K562 (cell line): ENCODE data around the gene GATAD2B. TPM values are rescaled to one million over a fixed set of nuclear protein-coding genes. Genes with fewer than 3 reads are reported as not detected.

Source experiments
- PCBP1 ChIP-seq: fragments of 200-400 bp; formaldehyde crosslinking; IDR thresholded peaks from 2 replicates; pipeline ENCODE4 v1.6.1; 2018; ENCODE audit warnings: mild to moderate bottlenecking, low read depth, low read length; ENCODE audit not compliant: poor library complexity, severe bottlenecking
- TAF1 ChIP-seq: IDR thresholded peaks from 2 replicates; pipeline ENCODE4 v1.6.1; 2011; ENCODE audit warnings: mild to moderate bottlenecking, low read length, moderate library complexity; ENCODE audit not compliant: insufficient read depth, control insufficient read depth, severe bottlenecking; ENCODE audit errors: extremely low read depth
- TRIM28 ChIP-seq: fragments of 450-650 bp; IDR thresholded peaks from 2 replicates; pipeline ENCODE4 v1.6.1; 2017
- ZKSCAN8 ChIP-seq: fragments of 200-800 bp; sonication (Bioruptor generic); IDR thresholded peaks from 2 replicates; pipeline ENCODE4 v1.6.1; 2016; ENCODE audit warnings: missing genetic modification characterization, missing compliant biosample characterization
- polyA plus RNA-seq, 8 experiments: library from polyadenylated mRNA; depleted of rRNA in 4 of 8; stranded (reverse) in 5 of 8; unstranded in 3 of 8; fragments of >200 nt; fragmentation: Nextera tagmentation in 2 of 8; fragmentation: Illumina TruSeq in 1 of 8; extraction: Ambion mirVana in 2 of 8; extraction: Trizol in 1 of 8; gene quantifications; 2 replicates each; pipeline versions ENCODE4 v1.2.1 to v1.2.3, GENCODE V29; 2011 to 2014; ENCODE audit warnings: inconsistent platforms in 1 of 8, missing spikeins in 1 of 8
- total RNA-seq, 7 experiments: library from RNA; depleted of rRNA in 6 of 7; stranded (reverse); fragments of >200 nt in 6 of 7; fragmentation: Illumina TruSeq in 2 of 7; extraction: Trizol in 2 of 7; gene quantifications; 2 replicates each; pipeline versions ENCODE4 v1.2.1 to v1.2.3, GENCODE V29; 2011 to 2021; ENCODE audit warnings: low replicate concordance in 1 of 7
- TF ChIP-seq, protein P1 (sequence below), 2 experiments: fragments of 450-650 bp; formaldehyde crosslinking in 1 of 2; IDR thresholded peaks; 2 replicates each; pipeline versions ENCODE4 v1.4.0 to v1.6.1; 2014 to 2020; ENCODE audit warnings: mild to moderate bottlenecking in 2 of 2, borderline replicate concordance in 1 of 2, low read depth in 1 of 2
- TF ChIP-seq, protein P2 (sequence below): fragments of 450-650 bp; IDR thresholded peaks from 2 replicates; pipeline ENCODE4 v1.7.1; 2018; ENCODE audit warnings: mild to moderate bottlenecking, low read depth; ENCODE audit not compliant: partially characterized antibody
- TF ChIP-seq, protein P3 (sequence below): fragments of 200-800 bp; sonication (Bioruptor generic); IDR thresholded peaks from 2 replicates; pipeline ENCODE4 v1.6.1; 2017; ENCODE audit warnings: missing genetic modification characterization, missing compliant biosample characterization
- TF ChIP-seq, protein P4 (sequence below): fragments of 450-650 bp; conservative IDR thresholded peaks from 2 replicates; pipeline ENCODE4 v1.6.1; 2016; ENCODE audit warnings: missing genetic modification characterization, low read depth, mild to moderate bottlenecking, control low read depth, missing compliant biosample characterization

The GATAD2B gene
- total and polyA plus RNA-seq, 9 of the 15 experiments (the other 6 are each of a cell fraction or from before 2014, with no cell fraction given) = 1.5 to 40.2 (median 4.9) TPM

DNA sequence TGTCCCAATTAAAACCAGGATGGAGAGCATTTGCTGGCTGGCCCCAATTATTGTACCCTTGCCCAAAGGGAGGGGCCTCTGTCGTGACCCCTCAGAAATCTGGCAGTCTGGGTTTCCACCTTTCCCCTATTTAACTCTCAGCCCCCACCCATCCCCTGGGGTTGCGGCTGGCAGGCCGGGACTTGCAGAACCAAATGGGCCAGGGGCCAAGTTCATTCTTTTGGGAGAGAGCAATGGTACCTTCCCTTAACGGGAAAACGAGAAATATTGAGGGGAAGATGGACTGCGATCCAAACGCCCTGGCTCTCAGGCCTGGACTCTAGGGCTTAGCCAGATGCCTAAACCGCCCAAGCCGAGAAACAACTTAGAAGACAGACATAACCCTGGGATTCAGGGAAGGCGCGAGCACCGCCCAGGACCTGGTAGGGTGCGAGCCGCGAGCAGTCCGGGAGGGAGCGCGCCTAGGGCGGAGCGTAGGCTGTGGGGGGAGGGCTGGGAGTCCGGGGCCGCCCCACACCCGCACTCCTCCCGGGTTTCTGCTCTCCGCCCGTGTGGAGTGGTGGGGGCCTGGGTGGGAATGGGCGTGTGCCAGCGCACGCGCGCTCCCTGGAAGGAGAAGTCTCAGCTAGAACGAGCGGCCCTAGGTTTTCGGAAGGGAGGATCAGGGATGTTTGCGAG is 147.9 kb downstream of the GATAD2B start, which contains the start of gene SLC27A3 (continued):
- TF ChIP-seq, protein P1, sequence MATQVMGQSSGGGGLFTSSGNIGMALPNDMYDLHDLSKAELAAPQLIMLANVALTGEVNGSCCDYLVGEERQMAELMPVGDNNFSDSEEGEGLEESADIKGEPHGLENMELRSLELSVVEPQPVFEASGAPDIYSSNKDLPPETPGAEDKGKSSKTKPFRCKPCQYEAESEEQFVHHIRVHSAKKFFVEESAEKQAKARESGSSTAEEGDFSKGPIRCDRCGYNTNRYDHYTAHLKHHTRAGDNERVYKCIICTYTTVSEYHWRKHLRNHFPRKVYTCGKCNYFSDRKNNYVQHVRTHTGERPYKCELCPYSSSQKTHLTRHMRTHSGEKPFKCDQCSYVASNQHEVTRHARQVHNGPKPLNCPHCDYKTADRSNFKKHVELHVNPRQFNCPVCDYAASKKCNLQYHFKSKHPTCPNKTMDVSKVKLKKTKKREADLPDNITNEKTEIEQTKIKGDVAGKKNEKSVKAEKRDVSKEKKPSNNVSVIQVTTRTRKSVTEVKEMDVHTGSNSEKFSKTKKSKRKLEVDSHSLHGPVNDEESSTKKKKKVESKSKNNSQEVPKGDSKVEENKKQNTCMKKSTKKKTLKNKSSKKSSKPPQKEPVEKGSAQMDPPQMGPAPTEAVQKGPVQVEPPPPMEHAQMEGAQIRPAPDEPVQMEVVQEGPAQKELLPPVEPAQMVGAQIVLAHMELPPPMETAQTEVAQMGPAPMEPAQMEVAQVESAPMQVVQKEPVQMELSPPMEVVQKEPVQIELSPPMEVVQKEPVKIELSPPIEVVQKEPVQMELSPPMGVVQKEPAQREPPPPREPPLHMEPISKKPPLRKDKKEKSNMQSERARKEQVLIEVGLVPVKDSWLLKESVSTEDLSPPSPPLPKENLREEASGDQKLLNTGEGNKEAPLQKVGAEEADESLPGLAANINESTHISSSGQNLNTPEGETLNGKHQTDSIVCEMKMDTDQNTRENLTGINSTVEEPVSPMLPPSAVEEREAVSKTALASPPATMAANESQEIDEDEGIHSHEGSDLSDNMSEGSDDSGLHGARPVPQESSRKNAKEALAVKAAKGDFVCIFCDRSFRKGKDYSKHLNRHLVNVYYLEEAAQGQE (IDR thresholded peaks at IDR 0.05; ENCODE audit: borderline replicate concordance) = 0 out of 2 replicates have a peak, but pooled peaks have one; percentile 3
- TF ChIP-seq, protein P1 (CRISPR knock-in tag; IDR thresholded peaks at IDR 0.05; ENCODE audit: low read depth) = no peak
- no peak for TF ChIP-seq ZKSCAN8 (CRISPR knock-in tag)
- TF ChIP-seq TAF1 = peak; percentile 7
- TF ChIP-seq PCBP1 = no peak
- TF ChIP-seq, protein P2, sequence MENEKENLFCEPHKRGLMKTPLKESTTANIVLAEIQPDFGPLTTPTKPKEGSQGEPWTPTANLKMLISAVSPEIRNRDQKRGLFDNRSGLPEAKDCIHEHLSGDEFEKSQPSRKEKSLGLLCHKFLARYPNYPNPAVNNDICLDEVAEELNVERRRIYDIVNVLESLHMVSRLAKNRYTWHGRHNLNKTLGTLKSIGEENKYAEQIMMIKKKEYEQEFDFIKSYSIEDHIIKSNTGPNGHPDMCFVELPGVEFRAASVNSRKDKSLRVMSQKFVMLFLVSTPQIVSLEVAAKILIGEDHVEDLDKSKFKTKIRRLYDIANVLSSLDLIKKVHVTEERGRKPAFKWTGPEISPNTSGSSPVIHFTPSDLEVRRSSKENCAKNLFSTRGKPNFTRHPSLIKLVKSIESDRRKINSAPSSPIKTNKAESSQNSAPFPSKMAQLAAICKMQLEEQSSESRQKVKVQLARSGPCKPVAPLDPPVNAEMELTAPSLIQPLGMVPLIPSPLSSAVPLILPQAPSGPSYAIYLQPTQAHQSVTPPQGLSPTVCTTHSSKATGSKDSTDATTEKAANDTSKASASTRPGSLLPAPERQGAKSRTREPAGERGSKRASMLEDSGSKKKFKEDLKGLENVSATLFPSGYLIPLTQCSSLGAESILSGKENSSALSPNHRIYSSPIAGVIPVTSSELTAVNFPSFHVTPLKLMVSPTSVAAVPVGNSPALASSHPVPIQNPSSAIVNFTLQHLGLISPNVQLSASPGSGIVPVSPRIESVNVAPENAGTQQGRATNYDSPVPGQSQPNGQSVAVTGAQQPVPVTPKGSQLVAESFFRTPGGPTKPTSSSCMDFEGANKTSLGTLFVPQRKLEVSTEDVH = no peak
- TF ChIP-seq, protein P3, sequence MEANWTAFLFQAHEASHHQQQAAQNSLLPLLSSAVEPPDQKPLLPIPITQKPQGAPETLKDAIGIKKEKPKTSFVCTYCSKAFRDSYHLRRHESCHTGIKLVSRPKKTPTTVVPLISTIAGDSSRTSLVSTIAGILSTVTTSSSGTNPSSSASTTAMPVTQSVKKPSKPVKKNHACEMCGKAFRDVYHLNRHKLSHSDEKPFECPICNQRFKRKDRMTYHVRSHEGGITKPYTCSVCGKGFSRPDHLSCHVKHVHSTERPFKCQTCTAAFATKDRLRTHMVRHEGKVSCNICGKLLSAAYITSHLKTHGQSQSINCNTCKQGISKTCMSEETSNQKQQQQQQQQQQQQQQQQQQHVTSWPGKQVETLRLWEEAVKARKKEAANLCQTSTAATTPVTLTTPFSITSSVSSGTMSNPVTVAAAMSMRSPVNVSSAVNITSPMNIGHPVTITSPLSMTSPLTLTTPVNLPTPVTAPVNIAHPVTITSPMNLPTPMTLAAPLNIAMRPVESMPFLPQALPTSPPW (CRISPR knock-in tag) = 0 out of 2 replicates have a peak, but pooled peaks have one; percentile 45
- TF ChIP-seq, protein P4, sequence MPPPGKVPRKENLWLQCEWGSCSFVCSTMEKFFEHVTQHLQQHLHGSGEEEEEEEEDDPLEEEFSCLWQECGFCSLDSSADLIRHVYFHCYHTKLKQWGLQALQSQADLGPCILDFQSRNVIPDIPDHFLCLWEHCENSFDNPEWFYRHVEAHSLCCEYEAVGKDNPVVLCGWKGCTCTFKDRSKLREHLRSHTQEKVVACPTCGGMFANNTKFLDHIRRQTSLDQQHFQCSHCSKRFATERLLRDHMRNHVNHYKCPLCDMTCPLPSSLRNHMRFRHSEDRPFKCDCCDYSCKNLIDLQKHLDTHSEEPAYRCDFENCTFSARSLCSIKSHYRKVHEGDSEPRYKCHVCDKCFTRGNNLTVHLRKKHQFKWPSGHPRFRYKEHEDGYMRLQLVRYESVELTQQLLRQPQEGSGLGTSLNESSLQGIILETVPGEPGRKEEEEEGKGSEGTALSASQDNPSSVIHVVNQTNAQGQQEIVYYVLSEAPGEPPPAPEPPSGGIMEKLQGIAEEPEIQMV (tag) = no peak
- no peak for TF ChIP-seq TRIM28
